GM21528 (cell line): ENCODE results near the gene NPAT.
"Not testable (repeated sequence)": the region's sequence is repeated elsewhere in the genome, so short reads cannot be mapped to it uniquely, and the experiment has no call there.

Experiments
- ATAC-seq: cut with Tn5 transposase; IDR thresholded peaks from one replicate; pipeline ENCODE4 v1.9.1; 2021; ENCODE audit warnings: mild to moderate bottlenecking, moderate library complexity; ENCODE audit not compliant: unreplicated experiment, low FRiP score

The NPAT gene

GRCh38 chr11:108162878-108163277 lies 59.6 kb downstream of the NPAT start:
- not testable (repeated sequence) for ATAC-seq

- peak; percentile 98 for ATAC-seq
Measured at GRCh38 chr11:108160970-108161566, 61.4 kb downstream of the NPAT start.

GRCh38 chr11:108154591-108154990 lies 67.8 kb downstream of the NPAT start:
- no peak for ATAC-seq

GRCh38 chr11:108148556-108148955 lies 73.9 kb downstream of the NPAT start:
- ATAC-seq, result no peak

- no peak for ATAC-seq
Measured at GRCh38 chr11:108147150-108147549, 75.3 kb downstream of the NPAT start.

- no peak for ATAC-seq
Measured at GRCh38 chr11:108144615-108145014, 77.8 kb downstream of the NPAT start.

GRCh38 chr11:108142304-108142703 lies 80.1 kb downstream of the NPAT start:
- ATAC-seq, result no peak

- ATAC-seq, result no peak
Measured at GRCh38 chr11:108137212-108137611, 85.2 kb downstream of the NPAT start.

- peak; percentile 71 for ATAC-seq
Measured at GRCh38 chr11:108135845-108136544, 86.4 kb downstream of the NPAT start.

GRCh38 chr11:108132993-108133538 lies 89.4 kb downstream of the NPAT start:
- ATAC-seq, result not testable (repeated sequence)

GRCh38 chr11:108131993-108132392 lies 90.4 kb downstream of the NPAT start:
- ATAC-seq, result no peak

GRCh38 chr11:108128772-108129171 lies 93.7 kb downstream of the NPAT start:
- ATAC-seq, result no peak

- ATAC-seq, result no peak
Measured at GRCh38 chr11:108125096-108125495, 97.3 kb downstream of the NPAT start.

- ATAC-seq, result no peak
Measured at GRCh38 chr11:108122166-108122628, 100.2 kb downstream of the NPAT start.

GRCh38 chr11:108121274-108122155 lies 100.9 kb downstream of the NPAT start, which contains the start of gene ACAT1:
Gene ACAT1 (plus strand): TSS chr11:108121567. CDS start chr11:108121607, 40 bp downstream.
- peak; percentile 96 for ATAC-seq

GRCh38 chr11:108120936-108121273 lies 101.5 kb downstream of the NPAT start:
- peak; percentile 30 for ATAC-seq

GRCh38 chr11:108117746-108118371 lies 104.6 kb downstream of the NPAT start:
- ATAC-seq, result no peak

- ATAC-seq, result no peak
Measured at GRCh38 chr11:108115500-108116140, 106.8 kb downstream of the NPAT start.

GRCh38 chr11:108112057-108112456 lies 110.4 kb downstream of the NPAT start:
- no peak for ATAC-seq

GRCh38 chr11:108111126-108111525 lies 111.3 kb downstream of the NPAT start:
- no peak for ATAC-seq
